Astrocyte (in vitro differentiated cells and primary cell): Measurements from ENCODE around the gene RPL10. TPM values are rescaled to one million over a fixed set of nuclear protein-coding genes. Genes with fewer than 3 reads are reported as not detected.

Experiments used
- DNase-seq: peaks from one replicate; pipeline ENCODE4 v3.0.0-alpha.2; 2010; ENCODE audit warnings: low read depth
- FAIRE-seq: peaks from 2 replicates; lab custom pipeline; 2011; peaks lifted over from hg19 to GRCh38; lab: Jason Lieb, UNC
- H2AFZ ChIP-seq: 2 replicates; pipeline ENCODE4 v1.6.0; 2012; ENCODE audit warnings: low read depth, low read length, inconsistent platforms
- H3K27ac ChIP-seq: 2 replicates; pipeline ENCODE4 v1.5.1; 2011; ENCODE audit warnings: low read depth, low read length, inconsistent platforms
- H3K27me3 ChIP-seq: 2 replicates; pipeline ENCODE4 v1.6.0; 2011; ENCODE audit warnings: low read length, inconsistent platforms; ENCODE audit not compliant: insufficient read depth
- H3K36me3 ChIP-seq: 2 replicates; pipeline ENCODE4 v1.5.1; 2011; ENCODE audit warnings: low read length, inconsistent platforms; ENCODE audit not compliant: insufficient read depth
- H3K4me1 ChIP-seq: 2 replicates; pipeline ENCODE4 v1.5.1; 2011; ENCODE audit warnings: low read length, inconsistent platforms; ENCODE audit not compliant: insufficient read depth
- H3K4me2 ChIP-seq: 2 replicates; pipeline ENCODE4 v1.6.0; 2012; ENCODE audit warnings: low read length, inconsistent platforms
- H3K4me3 ChIP-seq: 2 replicates; pipeline ENCODE4 v1.5.1; 2011; ENCODE audit warnings: low read depth, mild to moderate bottlenecking, low read length, inconsistent platforms; ENCODE audit not compliant: insufficient read depth
- H3K79me2 ChIP-seq: 2 replicates; pipeline ENCODE4 v1.6.0; 2012; ENCODE audit warnings: mild to moderate bottlenecking, low read length, inconsistent platforms; ENCODE audit not compliant: insufficient read depth
- H3K9ac ChIP-seq: 2 replicates; pipeline ENCODE4 v1.6.0; 2012; ENCODE audit warnings: mild to moderate bottlenecking, low read length, inconsistent platforms
- H3K9me3 ChIP-seq: 2 replicates; pipeline ENCODE4 v1.5.1; 2012; ENCODE audit warnings: low read depth, mild to moderate bottlenecking, low read length, inconsistent platforms; ENCODE audit not compliant: insufficient read depth
- H4K20me1 ChIP-seq: 2 replicates; pipeline ENCODE4 v1.6.0; 2012; ENCODE audit warnings: low read length, inconsistent platforms; ENCODE audit not compliant: insufficient read depth
- H3K27ac Mint-ChIP-seq: one replicate; pipeline ENCODE4 v1.8.0; 2021; ENCODE audit warnings: mild to moderate bottlenecking, mixed read lengths; ENCODE audit not compliant: unreplicated experiment
- H3K27me3 Mint-ChIP-seq: one replicate; pipeline ENCODE4 v1.8.0; 2021; ENCODE audit warnings: low read depth, mixed read lengths; ENCODE audit not compliant: unreplicated experiment
- H3K36me3 Mint-ChIP-seq: one replicate; pipeline ENCODE4 v1.8.0; 2021; ENCODE audit warnings: low read depth, mixed read lengths; ENCODE audit not compliant: unreplicated experiment
- H3K4me1 Mint-ChIP-seq: one replicate; pipeline ENCODE4 v1.8.0; 2021; ENCODE audit warnings: low read depth, mixed read lengths; ENCODE audit not compliant: unreplicated experiment
- H3K4me3 Mint-ChIP-seq: one replicate; pipeline ENCODE4 v1.8.0; 2021; ENCODE audit warnings: mild to moderate bottlenecking, moderate library complexity, mixed read lengths; ENCODE audit not compliant: unreplicated experiment
- H3K9me3 Mint-ChIP-seq: one replicate; pipeline ENCODE4 v1.8.0; 2021; ENCODE audit warnings: mild to moderate bottlenecking, mixed read lengths; ENCODE audit not compliant: unreplicated experiment
- CTCF ChIP-seq: IDR thresholded peaks from 2 replicates; pipeline ENCODE4 v1.5.1; 2011; ENCODE audit warnings: low read depth, mild to moderate bottlenecking, inconsistent platforms, low read length, moderate library complexity; ENCODE audit not compliant: insufficient read depth
- EZH2 ChIP-seq: IDR thresholded peaks from 2 replicates; pipeline ENCODE4 v1.6.1; 2012; ENCODE audit warnings: mild to moderate bottlenecking, low read length, inconsistent platforms; ENCODE audit not compliant: insufficient read depth
- total RNA-seq: library from RNA; stranded (reverse); gene quantifications from 2 replicates; pipeline ENCODE4 v1.2.1, GENCODE V29; 2021

RPL10 gene
- total RNA-seq, 1 donor from 2014 or later = 1,967 TPM

DNA sequence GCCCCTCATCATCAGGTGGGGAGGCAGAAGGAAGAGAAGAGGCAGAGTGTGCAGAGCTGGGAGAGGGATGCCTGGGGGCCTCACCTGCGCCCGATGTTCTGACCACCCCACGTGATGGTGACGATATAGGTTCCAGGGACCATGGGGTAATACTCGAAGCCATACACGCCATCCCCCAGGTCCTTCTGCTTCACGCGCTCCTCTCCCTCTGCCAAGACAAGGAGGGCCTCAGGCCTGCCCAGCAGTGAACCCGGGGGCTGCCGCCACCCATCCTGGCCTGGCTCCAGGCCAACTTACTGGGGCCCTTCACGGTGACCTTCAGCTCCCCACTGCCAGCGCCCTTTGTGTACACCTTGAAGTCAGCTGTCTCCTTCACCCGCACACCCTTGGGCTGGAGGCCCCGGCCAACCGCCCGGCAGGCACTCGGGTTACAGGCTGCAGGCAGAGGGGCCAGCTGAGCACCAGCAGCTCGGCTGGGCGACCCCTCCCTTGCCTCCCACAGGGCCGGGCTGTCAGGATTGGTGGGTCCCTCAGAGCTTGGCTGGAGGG lies 33.1 kb upstream of the RPL10 start:
- TF ChIP-seq EZH2 (no peak), CTCF (no peak)
- Histone ChIP-seq H3K79me2 (peaks cover 92% of the 10 kb centered on the region), H3K4me1 (peaks cover 22% of the 10 kb centered on the region), H3K9me3 (no peaks in the 10 kb centered on the region), H3K27ac (no peak overlapping the region), H3K27me3 (no peaks in the 10 kb centered on the region), H4K20me1 (peaks cover 92% of the 10 kb centered on the region), H3K4me2 (peak overlapping the region; percentile 90), H2AFZ (no peak overlapping the region), H3K9ac (no peak overlapping the region), H3K4me3 (no peak overlapping the region), H3K36me3 (peaks cover 27% of the 10 kb centered on the region)
- Mint-ChIP-seq H3K27me3 (no peaks in the 10 kb centered on the region), H3K4me3 (peak overlapping the region; percentile 73), H3K4me1 (peaks cover 6% of the 10 kb centered on the region), H3K9me3 (no peaks in the 10 kb centered on the region), H3K27ac (no peak overlapping the region), H3K36me3 (peaks cover 7% of the 10 kb centered on the region)
- DNase-seq (no peak), FAIRE-seq (no peak)

DNA sequence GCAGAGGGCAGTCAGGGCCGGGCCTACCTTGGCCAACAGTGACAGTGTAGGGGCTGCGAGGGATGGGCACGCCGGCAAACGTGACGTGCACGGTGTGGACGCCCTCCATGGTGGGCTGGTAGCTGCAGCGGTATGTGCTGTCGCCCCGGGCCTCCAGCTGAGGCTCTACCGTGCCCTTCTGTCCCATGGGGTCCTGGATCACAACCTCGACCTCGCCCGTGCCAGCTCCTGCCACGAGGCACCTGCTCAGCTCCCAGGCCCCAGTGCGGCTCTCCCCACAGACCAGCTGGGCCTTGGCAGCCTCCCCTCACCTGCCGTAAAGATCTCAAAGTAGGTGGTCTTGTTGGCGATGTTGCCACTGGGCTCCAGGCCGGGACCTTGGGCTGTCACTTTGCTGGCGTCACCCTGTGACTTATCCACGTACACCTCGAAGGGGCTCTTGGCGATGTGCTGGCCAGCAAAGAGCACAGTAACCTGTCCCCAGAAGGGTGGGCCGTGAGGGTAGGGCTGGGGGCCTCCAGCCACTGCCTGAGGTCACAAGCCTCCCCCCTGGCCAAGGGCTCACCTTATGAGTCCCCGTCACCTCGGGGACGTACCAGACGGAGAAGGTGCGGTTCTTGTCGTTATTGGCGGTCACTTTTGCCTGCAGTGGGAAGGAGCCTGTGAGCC lies 32.0 kb upstream of the RPL10 start:
- no peak overlapping the region for H3K27ac ChIP-seq

More for the DNA sequence above, 32.0 kb upstream of the RPL10 start:
- Histone ChIP-seq H3K4me2 (peak overlapping the region; percentile 90), H3K79me2 (peaks cover 95% of the 10 kb centered on the region), H3K4me1 (peaks cover 22% of the 10 kb centered on the region), H3K9ac (peak overlapping the region; percentile 95), H3K27me3 (no peaks in the 10 kb centered on the region), H3K4me3 (no peak overlapping the region), H3K9me3 (no peaks in the 10 kb centered on the region), H4K20me1 (peaks cover 91% of the 10 kb centered on the region), H2AFZ (no peak overlapping the region), H3K36me3 (peaks cover 27% of the 10 kb centered on the region)
- FAIRE-seq (no peak), DNase-seq (no peak)
- TF ChIP-seq EZH2 (no peak), CTCF (no peak)
- Mint-ChIP-seq H3K9me3 (no peaks in the 10 kb centered on the region), H3K4me1 (peaks cover 4% of the 10 kb centered on the region), H3K4me3 (no peak overlapping the region), H3K27me3 (no peaks in the 10 kb centered on the region), H3K36me3 (peaks cover 7% of the 10 kb centered on the region), H3K27ac (no peak overlapping the region)
